SIG-M5 treated with dmso at 0.1 percent for 504 hours (cell line): ENCODE data around the gene COL15A1.

Source experiments
- DNase-seq: peaks from one replicate; lab custom pipeline; 2025; ENCODE audit not compliant: unreplicated experiment; lab: John Stamatoyannopoulos, UW

The COL15A1 gene

GRCh38 chr9:98992107-98992884 is 48.6 kb downstream of the COL15A1 start:
- DNase-seq, result no peak

DNA sequence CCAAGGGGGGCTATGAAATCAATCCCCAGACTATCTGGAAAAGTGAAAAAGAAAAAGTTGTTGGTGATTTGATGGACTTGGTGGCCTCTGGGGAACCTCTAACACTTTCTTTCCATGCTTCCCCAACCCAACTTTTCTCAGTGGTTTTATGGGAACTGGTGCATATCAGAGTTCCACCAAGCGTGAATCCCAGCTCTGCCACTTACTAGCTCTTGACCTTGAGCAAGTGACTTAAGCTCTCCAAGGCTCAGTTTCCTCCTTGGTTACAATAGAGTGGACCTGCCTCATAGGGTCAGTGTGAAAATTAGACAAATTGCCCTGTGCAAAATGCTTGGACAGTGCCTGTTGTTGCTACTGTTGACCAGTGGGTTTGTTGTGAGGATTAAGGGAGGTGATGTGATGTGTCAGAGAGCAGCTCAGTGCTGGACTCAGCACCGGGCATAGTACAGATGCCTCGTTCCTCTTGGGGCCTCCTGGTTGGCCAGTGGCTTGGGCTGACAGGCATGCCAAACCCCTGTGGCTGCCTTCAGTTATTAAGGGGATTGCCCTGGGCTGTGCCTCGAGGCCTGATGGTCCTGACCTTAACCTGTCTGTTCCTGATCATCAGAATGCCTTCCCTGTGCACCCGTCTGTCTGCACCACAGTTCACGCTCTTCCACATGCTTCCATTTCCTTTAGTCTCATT is 49.3 kb downstream of the COL15A1 start:
- DNase-seq, result no peak

DNA sequence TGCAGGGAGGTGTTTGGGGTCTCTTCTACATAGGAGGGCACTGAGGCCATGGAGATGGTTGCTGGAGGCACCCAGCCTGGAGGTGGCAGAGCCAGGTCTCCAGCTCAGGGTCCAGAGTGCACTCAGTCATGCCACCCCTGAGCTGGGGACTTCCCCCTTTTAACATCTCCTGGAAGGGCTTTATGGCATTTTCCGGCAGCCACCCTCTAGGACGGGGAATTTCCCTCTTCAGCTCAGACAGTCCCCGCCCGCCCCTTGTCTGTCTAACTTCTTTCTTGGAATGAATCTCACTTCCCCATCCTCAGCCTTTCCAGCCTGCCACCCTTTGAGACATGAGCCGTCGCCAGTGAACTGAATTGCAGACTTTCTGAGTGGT is 49.9 kb downstream of the COL15A1 start:
- peak; percentile 43 for DNase-seq

DNA sequence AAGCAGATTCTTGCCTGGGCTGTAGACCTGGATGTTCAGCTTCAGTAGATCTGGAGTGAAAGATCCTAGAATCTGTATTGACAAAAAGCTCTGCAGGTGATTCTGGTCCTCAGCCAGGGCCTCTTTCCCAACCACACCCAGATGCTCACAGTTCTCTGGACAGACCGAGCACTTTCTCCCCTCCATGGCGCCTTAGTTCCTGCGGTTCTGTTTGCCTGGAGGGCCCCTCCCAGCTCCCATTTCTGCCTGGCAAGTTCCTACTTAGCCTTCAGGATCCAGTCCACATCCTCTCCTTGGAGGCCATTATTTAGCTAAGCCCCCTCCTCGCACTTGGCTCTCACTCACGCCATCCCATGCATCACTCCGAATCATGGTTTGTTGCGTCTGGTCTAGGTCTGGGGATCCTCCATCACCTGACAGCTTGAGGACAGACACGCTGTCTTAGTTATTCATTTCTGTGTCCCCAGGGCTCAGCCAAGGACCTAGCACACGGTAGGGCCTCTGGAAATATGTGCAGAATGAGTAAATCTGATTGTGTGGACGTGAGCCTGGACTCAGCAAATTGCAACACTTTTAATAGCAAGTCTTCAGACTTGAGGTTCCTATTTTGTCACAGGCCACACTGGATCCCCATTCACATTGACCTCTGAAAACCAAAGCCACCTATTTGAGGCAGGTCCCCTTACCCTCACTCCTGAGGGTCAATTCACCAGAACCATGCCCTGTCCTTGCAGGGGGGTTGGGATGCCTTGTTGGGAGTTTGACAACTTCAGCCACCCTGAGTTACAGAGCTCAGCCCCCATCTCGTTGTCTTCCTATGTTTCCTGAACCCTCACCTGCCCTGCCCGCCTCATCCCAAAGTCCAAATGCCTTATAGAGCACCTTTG is 50.7 kb downstream of the COL15A1 start:
- DNase-seq, result no peak

DNA sequence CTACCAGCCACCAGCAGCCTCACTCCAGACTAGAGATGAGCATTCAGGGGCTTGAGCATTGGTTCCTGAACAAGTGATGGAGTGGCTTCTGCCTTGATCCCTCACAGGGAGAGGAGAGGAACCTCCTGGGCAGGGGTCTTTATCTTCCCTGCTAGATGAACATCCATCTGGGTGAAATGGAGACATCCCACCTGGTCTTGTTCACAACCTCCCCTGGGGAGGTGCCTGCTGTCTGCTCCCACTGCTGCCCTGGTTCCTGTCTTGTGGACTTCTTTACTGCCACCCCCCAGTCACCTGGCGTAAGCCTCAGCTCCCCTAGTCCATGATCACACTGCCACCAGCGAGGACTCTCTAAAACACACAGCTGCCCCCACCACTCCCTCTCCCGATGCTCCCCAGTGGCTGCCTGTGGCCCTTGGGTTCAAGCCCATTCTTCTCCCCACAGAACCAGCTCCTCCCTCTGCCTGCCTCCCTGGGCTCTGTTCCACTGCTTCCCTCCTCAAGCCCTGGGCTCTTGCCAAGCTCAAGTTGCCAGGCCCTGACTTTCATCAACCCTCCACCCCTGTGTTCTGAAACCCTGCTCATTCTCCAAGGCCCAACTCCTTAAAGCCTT is 51.5 kb downstream of the COL15A1 start:
- no peak for DNase-seq

- no peak for DNase-seq
These were observed 52.3 kb downstream of the COL15A1 start for GRCh38 chr9:98995971-98996504.

DNA sequence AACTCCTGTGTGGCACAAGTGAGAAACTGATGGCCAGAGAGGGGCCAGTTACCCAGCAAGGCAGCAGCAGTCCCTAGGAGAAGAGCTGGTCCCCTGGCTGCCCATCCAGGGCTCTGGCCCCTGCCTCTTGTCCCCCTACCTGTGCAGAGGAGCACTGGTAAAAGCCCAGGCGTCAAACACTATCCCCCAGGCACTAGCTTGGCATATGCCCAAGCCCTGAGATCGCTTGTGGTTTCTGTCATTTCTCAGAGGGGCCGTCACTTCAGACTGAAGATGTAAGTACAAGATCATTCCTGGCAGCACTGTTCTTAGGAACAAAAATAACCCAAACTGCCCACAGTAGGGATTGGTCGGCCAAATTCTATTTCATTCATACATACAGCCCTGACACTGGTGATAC is 53.9 kb downstream of the COL15A1 start:
- no peak for DNase-seq

- peak; percentile 6 for DNase-seq
These were observed 54.9 kb downstream of the COL15A1 start for GRCh38 chr9:98998441-98999151.

DNA sequence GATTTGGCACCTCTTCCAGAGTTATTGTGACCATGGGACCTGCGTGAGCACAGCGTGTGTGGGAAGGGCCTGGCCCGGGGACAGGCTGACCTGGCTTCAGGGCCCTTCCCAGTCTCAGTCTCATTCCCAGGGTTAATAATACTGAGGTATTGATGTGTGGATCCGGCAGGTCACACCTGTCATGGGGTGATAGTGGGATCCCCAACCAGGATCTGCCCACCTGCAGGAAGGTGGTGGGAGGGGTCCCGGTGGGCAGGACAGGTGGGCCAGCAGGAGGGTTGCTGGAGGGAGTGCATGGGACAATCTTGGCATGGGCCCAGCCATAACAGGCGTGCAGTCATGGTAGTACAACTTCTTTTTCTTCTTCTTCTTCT is 55.4 kb downstream of the COL15A1 start:
- DNase-seq, result no peak

DNA sequence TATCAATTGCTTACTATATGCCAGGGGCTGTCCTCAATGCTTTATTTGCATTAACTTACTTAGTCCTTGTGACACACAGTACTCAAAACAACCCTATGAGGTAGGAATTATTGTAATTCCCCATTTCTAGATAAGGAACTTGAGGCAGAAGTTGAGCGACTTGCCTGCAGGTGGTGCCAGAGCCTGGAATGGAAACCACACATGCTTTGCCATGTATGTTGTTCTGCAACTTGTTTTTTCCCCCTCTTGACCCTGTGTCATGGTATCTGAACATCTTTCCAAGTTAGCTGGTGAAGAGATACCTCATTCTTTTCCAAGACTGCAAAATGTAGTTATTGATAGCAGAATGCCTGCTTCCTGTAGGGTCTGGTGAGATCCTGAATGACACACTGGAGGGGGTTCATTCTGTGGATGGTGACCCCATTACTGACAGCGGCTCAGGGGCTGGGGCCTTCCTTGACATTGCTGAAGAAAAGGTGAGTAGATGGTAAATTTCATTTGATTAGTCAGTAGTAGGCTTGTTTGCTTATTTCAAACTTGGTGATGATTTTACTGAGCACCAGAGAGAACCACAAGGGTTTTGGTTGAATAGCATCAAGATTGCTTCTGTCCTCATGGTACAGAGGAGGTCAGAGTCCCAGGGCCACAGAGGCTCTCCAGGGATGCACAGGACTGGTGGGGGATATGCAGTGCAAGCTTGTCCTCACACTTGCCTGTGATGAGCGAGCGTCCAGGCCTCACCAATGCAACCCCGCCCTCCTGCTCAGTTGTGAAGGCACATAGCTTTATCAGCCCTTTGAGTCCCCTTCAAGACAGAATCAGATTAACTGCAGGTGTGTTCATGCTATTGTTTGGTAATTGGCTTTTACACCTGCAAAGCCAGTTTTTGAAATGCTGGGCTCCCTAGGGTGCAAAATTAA is 57.0 kb downstream of the COL15A1 start:
- DNase-seq, result peak; percentile 73

DNA sequence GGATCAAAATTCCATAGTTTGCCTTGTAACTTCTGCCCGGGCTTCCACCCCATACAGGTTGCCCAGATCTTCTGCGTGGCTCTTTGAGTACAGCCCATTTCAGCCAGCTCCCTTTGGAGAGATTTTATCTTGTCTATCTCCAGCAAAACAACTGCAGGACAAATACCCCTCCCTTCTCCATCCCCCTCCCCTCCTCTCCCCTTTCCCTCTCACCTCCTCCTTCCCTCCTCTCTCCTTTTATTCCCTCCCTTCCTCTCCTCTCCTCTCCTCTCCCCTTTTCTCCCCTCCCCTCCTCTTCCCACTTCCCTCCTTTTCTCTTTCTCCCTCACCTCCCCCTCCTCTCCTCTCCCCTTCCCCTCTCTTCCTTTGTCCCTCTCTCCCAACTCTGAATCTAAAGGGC is 58.2 kb downstream of the COL15A1 start:
- no peak for DNase-seq

- no peak for DNase-seq
These were observed 59.0 kb downstream of the COL15A1 start for GRCh38 chr9:99002706-99003105.

DNA sequence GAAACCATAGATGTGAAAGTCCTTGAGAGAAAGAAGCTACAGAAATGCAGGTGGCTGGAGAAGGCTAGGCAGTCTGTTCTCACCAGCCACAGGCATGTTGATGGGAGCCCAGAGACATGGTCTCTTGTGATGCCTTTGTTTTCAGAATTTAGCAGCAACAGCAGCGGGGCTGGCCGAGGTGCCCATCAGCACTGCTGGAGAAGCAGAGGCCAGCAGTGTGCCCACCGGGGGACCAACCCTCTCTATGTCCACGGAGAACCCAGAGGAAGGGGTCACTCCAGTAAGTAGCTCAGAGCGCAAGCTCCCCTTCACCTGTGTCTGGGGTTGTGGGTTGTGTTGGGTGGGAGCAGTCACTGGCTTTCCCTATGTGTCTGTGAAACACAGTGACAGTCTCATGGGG is 59.6 kb downstream of the COL15A1 start:
- DNase-seq, result no peak

GRCh38 chr9:99004115-99004514 is 60.4 kb downstream of the COL15A1 start:
- DNase-seq, result no peak

GRCh38 chr9:99004717-99005460 is 61.2 kb downstream of the COL15A1 start:
- no peak for DNase-seq

DNA sequence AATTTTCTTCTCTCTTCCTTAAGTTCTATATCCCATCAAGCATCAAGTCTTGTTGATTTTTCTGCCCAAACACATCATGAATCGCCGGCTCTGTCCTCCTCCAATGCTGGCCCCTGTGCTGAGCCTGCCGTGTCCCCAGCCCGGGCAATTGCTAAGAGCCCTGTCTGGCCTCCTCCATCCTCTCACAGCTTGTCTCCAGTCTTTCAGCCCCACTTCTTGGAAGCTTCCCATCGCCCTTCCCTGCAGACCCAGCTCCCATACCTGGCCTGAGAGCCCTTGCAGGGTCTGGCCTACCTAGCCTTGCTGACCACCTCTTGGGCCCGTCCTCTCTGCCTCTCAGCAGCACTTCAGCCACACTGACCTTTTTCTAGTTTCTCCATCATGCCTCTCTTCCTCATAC is 61.9 kb downstream of the COL15A1 start:
- no peak for DNase-seq

DNA sequence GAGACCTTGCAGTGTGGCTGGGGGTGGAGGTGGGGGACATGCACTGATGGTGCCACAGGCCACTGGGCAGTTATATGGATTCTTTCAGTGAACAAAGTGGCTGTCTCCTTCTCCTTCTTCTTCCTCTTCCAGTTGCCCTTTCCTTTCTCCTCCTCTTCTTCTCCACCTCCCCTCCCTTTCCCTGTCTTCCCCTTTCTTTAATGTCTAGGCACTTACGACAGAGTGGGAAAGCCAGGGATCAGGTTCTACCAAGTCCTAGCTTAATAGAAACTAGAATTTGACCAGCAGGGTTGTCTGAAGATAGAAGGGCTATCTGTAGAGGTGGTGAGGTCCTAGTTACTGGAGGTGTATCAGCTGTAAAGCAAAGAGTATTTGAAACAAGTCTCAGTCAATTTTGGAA is 62.8 kb downstream of the COL15A1 start:
- no peak for DNase-seq

GRCh38 chr9:99006979-99007378 is 63.3 kb downstream of the COL15A1 start:
- no peak for DNase-seq

GRCh38 chr9:99008203-99008602 is 64.5 kb downstream of the COL15A1 start:
- no peak for DNase-seq
